ENCODE measurements around the gene PCIF1.
"Not testable (repeated sequence)": the region's sequence is repeated elsewhere in the genome, so short reads cannot be mapped to it uniquely, and the experiment has no call there.

PCIF1 gene

DNA sequence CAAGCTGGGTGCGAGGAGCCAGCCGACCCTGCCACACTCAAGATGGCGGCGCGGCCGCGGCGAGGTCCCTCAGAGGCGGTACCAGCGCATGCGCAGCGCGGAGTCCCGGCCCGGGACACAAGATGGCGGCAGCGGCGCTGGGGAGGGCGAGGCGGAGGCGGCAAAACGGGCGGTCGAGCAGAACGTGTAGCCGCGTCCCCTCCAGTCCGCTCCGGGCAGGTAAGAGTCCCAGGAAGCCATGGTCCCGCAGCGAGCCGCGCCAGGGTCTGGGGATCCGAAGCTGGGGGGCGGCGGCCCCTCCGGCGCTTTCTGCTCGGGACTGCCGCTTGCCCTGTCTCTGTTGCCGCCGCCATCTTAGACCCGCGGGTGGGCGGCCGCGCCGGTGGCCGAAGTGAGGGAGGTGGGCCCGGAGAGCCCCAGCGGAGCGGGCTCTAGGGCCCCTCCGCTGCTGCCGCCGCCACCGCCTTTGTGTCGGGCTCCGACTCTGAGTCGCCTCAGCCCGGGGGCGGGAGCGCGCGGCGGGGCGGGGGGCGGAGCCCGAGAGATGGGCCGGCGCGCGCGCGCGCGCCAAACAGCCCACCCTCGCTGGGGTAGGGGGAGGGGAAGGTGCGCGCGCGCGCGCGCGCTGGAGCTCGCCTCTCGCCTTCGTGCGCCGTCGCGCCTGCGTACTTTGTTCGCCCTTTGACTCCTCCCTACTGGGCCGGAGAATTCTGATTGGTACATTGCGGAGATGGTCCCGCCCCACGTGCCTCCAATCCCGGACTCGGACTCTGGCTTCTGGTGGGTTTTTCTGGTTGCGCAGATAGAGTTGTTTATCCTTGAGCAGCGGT, at the start of gene PCIF1:
TSS of gene PCIF1 (plus strand) at position 98 of the 830 bp plus-strand sequence. CDS start 4,317 bp downstream, outside the sequence.
- peak; percentile 98 for DNase-seq

DNA sequence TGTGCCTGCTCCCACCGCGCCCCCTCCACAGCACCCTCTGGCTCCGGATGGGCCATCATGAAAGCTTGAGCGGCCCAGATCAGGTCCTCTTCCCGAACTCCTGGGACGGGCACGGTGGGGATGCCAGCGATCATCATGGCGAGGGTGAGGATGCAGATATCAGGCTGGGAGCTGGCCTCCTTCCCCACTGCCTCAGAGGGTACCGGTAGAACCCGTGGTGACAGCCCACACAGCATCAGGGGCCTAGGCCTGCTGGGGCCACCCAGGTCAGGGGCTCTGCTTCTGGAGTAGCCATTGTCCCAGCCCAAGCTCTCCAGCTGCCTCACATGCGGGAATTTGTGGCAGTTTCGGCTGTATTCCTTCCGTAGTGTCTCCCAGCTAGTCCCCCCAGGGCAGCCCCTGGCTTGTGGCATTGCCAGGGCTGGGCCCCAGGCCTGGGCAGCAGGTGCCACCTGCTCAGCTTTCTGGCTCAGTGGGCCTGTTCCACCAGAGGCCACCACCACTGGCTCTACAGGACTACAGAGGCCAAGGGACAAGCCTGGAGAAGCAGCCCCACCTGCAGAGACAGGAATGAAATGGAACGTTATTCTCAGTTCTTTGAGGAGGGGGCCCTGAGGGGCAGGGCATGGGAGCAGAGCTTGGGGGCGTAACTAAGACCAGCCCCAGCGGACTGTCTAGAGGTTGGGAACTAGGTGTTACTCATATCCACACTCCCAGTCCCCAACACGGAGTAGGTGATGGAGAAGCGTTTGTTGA, 47.7 kb upstream of the PCIF1 start:
- DNase-seq = no peak

DNA sequence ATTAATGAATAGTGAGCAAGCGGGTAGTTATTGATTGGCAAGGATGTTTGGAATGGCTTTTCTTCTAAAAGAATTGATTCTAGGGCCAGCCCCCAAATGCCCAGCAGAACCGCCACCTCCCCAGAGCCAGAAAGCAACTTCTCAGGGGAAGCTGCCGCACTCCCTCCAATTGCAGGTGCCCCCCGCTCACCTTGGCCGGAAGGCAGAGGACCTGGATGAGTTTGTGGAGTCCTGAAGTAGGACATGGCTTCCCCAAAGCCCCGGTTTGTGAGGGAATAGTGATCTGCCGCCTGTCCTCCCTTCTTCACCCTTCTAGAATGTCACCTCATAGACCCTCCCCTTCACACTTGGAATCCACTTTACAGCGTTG, 47.2 kb upstream of the PCIF1 start, which contains the start of gene SPATA25:
TSS of gene SPATA25 (minus strand) at position 277 of the 370 bp plus-strand sequence. CDS start at position 245, 32 bp downstream.
- DNase-seq = no peak

DNA sequence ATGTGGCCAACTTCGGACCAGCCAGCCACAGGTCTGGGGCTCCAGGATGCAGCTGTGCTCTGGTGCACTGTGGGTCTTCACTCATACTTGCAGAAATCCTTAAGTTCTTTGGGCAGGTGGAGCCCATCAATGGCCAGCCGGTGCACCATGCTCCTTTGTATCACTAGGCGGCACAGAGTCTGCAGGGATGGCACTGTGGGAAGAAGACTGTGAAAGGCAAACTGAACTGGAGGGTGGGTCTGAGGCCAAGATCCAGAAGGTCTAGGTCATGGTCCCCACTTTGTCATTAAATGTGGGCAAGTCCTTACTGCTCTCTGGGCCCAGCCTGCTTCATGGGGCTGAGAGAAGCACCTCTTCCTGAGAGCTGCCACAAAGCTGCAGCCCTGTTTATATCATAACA, 45.8 kb upstream of the PCIF1 start:
- DNase-seq = no peak

DNA sequence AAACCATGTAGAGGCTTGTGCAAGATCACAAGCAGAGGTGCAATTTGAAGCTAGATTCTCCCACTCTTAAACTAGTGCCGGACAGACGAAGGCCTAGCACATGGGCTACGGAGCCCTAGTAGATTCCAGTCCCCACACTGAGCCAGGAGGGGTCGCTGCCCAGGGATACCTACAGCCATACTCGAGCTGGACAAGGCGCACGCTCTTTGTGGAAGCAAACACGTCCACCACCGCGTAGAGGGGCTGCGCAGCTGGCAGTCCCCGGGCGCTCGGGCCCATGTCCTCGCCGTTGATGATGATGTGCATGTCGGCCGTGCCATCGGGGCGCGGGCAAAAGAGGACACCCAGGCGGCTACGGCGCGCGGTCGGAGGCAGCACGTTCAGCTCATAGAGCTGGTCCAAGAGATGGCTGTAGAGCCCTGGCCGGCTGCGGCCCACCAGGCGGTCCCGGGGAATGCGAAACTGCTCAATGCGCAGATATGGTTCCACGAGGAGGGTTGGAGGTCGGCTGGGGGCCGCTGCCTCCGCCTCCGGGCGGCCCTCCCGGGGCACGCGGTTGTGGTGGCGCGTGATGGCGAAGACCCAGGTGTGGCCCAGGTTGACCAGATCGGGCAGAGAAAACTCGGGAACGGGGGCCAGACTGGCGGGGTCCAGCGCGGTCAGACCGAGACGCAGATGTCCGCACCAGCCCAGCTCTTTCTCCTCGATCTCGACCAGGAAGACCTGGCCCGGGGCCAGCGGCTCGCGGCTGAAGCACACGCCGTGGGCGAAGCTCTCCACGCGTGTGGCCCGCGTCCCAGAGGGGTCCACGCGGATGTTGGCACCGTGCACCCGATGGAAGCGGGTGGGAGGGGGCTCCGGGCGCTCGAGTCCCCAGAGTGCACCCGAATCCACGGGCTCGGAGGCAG, 44.2 kb upstream of the PCIF1 start:
- DNase-seq = peak; percentile 84

DNA sequence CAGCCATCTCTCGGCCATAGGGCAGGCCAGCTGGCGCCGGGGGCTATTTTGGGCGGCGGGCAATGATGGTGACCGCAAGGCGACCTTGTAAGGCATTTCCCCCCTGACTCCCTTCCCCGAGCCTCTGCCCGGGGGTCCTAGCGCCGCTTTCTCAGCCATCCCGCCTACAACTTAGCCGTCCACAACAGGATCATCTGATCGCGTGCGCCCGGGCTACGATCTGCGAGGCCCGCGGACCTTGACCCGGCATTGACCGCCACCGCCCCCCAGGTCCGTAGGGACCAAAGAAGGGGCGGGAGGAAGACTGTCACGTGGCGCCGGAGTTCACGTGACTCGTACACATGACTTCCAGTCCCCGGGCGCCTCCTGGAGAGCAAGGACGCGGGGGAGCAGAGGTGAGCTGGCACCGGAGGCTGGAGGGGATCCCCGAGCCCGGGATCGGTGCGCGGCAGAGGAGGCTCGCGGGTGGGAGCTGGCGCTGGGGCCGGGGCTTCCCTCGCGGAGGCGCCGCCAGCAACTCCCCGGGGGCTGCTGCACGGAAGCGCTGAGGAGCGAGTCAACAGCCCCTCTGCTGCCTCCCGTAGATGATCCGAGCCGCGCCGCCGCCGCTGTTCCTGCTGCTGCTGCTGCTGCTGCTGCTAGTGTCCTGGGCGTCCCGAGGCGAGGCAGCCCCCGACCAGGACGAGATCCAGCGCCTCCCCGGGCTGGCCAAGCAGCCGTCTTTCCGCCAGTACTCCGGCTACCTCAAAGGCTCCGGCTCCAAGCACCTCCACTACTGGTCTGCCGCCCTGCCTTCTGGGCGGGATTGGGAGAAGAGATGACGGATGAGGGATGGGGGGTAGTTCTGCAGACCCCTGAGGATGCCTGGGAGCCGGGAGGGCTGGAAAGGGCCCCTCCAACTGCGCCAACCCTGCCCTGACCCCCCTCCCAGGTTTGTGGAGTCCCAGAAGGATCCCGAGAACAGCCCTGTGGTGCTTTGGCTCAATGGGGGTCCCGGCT, 43.2 kb upstream of the PCIF1 start, which contains the start of the genes CTSA and NEURL2:
TSS of gene CTSA (plus strand) at position 351 of the 999 bp plus-strand sequence. CDS start at position 585, 234 bp downstream.
TSS of gene NEURL2 (minus strand) at position 224 of the 999 bp plus-strand sequence. CDS start at position 7, 217 bp downstream.
- DNase-seq = peak; percentile 90

DNA sequence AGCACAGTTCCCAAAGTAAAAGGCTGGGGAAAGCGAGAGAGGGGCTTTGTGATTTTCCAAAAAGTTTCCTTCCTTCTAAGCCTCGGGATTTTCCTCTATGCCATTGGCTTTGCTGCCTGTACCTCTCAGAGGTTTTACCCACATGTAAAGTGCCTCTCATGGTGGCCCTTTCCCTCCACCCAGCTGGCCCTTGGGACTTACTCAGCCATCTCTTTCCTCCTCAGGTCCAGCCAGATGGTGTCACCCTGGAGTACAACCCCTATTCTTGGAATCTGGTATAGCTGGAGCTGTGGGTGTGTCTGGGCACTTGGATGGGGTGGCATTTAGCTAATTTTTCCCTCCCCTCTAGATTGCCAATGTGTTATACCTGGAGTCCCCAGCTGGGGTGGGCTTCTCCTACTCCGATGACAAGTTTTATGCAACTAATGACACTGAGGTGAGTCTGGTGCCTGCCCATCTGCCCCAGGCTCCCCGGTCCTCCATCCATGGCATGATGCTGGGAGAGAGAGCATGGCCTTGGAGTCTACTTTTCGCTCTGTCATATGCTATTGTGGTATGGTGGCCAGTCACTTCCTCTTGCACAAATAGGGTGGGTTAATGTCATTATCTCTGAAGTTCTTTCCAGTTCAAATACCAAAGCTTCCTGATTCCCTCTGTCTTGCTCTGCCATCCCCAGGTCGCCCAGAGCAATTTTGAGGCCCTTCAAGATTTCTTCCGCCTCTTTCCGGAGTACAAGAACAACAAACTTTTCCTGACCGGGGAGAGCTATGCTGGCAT, 42.2 kb upstream of the PCIF1 start:
- DNase-seq = peak; percentile 51

DNA sequence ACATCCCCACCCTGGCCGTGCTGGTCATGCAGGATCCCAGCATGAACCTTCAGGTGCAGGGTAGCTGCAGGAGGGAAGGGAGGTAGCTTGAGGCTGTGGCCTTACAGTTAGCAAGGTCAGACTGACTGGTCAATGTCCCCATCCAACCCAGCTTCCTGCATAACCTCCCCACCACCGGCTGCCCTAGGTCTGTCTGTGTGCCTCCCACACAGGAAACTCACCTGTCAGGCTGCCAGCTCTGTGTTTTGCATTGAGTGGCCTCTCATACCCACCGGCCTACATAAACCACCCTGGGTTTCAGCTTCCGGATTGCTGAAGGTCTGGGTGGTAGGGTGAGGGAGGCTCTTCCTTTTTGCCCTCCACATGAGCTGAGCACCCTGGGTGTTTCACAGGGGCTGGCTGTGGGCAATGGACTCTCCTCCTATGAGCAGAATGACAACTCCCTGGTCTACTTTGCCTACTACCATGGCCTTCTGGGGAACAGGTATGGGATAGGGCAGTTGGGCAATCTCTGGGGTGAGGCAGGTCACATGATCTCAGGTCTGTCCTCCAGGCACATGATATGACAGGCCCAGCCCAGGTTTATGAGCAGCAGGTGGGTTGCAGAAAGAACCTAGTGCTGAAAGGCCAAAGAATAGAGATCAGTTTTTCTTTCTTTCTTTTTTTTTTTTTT, 41.5 kb upstream of the PCIF1 start:
- DNase-seq = no peak

DNA sequence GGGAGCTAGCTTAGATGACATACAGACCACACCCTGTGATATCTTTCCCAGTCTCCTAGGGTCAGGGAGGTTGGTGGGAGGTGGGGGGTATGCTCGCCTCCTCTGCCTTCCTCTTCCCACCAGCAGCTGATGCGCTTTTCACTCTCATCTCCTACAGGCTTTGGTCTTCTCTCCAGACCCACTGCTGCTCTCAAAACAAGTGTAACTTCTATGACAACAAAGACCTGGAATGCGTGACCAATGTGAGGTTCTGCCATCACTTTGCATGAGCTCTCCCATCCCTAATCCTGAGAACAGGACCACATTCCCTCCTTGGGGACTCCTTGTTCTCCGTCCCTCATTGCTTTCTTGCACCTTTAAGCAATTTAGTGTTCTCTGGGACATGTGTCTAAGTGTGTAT, 40.7 kb upstream of the PCIF1 start:
- no peak for DNase-seq

DNA sequence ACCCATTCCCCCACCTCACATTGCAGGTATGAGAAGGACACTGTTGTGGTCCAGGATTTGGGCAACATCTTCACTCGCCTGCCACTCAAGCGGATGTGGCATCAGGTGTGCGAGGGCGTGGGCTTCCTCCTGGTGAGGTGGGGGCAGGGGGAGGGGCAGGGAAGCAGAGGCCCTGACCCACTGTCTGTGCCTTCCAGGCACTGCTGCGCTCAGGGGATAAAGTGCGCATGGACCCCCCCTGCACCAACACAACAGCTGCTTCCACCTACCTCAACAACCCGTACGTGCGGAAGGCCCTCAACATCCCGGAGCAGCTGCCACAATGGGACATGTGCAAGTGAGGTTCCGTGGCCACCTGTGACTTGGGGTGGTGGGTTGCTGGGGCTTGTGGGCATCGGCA, 39.7 kb upstream of the PCIF1 start:
- DNase-seq = no peak

DNA sequence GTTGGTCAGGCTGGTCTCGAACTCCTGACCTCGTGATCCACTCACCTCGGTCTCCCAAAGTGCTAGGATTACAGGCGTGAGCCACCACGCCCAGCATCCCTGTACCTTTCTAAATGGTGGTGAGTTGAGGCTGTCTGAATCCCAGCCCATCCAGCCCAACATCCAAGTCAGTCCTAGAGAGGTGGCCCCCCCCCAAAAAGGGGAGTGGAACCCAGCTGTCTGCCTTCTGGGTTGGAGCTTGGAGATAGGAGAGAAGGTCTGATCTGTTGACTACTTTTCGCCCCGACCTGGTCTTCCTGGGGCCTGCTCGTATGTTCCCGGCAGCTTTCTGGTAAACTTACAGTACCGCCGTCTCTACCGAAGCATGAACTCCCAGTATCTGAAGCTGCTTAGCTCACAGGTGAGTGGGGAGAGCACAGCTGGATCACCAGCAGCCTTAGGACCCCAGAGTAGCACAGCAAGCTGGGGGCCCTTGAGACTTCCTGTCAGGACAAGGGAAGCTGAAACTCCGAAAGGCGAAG, 37.8 kb upstream of the PCIF1 start:
- no peak for DNase-seq

DNA sequence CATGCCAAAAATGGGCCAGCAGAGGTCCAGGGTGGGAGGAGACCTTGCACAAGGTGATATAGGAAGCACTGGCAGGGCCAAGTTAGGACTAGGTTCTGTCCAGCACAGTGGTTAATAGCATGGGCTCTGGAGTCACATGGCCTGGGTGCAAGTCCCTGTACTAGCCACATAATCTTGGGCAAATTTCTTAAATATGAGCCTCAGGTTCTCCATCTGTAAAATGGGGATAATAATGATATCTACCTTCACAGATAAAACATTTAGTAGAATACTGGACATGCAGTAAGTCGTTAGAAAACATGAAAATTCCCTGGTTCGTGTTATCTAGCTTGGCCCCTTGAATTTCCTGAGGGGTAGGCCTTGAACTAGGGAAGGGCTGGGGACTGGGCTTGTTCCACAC, 37.2 kb upstream of the PCIF1 start:
- DNase-seq = no peak

DNA sequence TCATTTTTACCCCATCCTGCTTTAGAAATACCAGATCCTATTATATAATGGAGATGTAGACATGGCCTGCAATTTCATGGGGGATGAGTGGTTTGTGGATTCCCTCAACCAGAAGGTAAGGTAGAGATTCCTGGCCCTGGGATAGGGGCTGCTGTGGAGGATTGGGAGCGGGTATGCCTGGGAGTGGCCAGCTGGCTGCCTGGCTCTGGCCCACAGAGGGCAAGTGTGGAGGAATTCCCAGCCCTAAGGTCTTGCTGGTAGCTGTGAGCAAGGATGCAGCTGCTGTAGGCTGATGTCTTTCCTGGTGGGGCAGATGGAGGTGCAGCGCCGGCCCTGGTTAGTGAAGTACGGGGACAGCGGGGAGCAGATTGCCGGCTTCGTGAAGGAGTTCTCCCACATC, 36.8 kb upstream of the PCIF1 start:
- no peak for DNase-seq

DNA sequence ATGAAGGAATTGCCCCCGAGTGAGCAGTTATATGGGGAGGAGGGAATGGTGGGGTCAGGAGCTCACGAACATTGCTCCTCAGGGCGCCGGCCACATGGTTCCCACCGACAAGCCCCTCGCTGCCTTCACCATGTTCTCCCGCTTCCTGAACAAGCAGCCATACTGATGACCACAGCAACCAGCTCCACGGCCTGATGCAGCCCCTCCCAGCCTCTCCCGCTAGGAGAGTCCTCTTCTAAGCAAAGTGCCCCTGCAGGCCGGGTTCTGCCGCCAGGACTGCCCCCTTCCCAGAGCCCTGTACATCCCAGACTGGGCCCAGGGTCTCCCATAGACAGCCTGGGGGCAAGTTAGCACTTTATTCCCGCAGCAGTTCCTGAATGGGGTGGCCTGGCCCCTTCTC, 36.2 kb upstream of the PCIF1 start:
- no peak for DNase-seq

DNA sequence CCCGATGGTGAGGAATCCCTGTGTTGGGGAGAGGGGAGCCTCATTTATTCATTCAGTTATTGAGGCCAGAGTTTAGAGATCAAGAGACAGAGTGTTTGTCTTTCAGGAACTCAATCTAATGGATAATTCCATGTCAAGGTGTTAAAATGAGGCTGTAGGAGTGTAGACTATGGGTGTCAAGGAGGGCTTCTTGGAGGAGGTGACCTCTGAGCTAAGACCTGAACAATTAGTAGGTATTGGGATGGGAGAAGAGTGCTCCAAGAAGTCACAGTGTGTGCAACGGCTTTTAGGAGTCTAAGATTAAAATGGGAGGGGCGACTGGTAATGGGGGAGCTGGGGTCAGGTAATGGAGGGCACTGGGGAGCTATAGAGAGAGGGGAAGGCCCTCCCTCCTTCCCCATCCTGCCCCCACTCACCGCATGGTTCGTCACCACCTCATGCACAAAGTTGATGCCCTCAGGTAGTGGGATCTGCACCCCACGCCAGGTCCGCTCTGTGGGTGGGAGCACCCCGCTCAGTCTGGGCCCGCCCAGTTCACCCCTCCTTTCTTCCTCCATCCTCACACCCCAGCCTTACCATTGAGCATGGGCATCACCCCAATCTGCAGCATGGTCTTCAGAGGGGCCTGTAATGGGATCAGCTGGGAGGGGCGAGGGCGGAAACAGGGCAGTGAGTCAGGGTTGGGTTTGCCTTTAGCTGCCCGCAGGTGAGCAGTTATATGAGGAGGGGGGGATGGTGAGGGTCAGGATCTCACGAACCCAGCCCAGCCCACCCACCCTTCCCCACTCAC, 35.2 kb upstream of the PCIF1 start:
- DNase-seq = no peak

DNA sequence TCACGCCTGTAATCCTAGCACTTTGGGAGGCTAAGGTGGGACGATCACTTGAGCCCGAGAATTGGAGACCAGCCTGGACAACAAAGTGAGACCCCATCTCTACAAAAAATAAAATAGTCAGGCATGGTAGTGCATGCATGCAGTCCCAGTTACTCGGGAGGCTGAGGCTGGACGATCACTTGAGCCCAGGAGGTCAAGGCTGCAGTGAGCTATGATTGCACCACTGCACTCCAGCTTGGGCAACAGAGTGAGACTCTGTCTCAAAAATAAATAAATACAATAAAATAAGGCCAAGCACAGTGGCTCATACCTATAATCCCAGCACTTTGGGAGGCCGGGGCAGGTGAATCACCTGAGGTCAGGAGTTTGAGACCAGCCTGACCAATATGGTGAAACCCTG, 33.2 kb upstream of the PCIF1 start:
- not testable (repeated sequence) for DNase-seq

DNA sequence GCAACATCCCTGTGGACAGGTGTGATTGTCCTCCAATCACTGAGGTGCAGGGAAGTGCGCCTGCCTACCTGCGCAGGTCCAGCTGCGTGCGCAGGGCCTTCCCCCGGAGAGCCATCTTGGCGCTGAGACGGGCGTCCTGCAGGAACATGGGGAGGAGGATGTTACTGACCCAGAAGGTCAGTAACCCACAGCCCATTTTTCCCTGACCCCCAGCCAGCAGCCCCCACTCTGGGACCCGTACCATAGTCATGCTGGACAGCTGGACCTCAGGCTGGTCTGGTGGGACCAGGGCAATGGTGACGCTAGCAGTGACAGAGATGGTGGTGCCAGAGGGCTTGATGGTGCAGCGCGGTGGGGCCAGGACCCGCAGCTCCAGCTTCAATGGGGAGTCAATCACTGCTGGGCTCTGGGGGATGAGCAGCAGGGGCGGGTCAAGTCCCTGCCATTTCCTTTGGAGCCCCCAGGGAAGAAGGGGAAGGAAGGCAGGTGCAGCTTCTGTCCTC, 32.2 kb upstream of the PCIF1 start:
- no peak for DNase-seq

Measured in hematopoietic multipotent progenitor cell treated with erythropoietin and hydrocortisone succinate and interleukin-3 and kit ligand, for 8 days (in vitro differentiated cells).